OCI-M1 (cell line): ENCODE results near the gene CRYGN.

Source experiments
- DNase-seq: peaks from one replicate; lab custom pipeline; 2025; lab: John Stamatoyannopoulos, UW

Gene CRYGN

DNA sequence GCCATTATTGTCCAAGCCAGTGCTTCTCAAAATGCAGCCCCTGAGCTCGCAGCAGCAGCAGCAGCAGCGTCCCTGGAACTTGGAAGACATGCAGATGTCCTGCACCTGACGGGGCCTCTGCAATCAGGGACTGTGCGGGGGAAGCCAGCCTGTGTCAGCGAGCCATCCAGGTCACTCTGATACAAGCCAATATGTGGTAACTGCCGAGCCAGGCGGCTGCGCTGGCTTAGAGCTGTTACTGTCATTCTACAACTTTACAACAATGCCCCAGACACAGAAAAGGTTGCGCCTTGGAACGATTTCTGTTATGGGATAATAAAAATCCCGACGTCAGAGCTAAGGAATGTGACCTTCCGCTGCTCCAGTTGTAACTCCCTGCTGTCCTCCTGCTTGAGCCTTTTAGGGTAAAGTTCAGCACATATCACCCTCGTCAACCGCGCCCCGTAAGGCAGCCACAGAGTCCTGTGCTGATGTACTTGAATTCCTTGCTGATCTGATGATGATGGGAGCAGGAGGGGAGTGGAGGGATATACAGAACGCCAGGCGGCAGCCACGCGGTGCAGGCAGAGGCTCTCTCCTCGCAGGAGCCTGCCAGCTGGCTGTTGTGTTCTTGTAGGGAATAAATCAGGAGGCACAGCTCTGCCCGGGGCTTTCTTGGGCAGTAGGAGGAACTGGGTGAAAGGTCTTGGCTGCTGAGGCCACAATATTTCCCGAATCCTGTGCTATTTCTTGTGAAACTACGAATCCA is 20.0 kb upstream of the CRYGN start:
- DNase-seq: no peak

DNA sequence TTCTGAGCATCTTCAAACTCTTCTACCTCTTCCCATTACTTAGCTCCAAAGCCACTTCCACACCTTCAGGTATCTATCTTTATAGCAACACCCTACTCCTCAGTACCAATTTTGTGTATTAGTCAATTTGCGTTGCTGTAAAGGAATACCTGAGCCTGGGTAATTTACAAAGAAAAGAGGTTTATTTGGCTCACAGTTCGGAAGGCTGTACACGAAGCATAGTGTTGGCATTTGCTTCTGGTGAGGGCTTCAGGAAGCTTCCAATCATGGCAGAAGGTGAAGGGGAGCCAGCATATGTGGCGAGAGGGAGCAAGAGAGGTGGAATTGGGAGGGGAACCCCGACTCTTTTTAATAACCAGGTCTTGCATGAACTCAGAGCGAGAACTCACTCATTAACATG is 17.6 kb upstream of the CRYGN start:
- no peak for DNase-seq

DNA sequence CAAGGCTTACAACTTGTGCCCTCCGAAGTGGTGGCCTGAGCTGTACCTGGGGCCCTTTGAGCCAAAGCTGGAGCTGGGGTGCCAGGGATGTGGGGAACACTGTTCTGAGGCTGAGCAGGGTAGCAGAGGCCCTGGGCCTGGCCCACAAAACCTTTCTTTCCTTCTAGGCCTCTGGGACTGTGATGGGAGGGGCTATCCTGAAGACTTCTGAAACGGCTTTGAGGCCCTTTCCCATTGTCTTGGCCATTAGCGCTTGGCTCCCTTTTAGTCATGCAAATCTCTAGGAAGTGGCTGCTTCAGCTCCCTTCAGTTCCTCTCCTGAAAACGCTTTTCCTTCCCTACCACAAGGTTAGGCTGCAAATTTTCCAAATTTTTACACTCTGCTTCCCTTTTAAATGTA is 16.8 kb upstream of the CRYGN start:
- no peak for DNase-seq

DNA sequence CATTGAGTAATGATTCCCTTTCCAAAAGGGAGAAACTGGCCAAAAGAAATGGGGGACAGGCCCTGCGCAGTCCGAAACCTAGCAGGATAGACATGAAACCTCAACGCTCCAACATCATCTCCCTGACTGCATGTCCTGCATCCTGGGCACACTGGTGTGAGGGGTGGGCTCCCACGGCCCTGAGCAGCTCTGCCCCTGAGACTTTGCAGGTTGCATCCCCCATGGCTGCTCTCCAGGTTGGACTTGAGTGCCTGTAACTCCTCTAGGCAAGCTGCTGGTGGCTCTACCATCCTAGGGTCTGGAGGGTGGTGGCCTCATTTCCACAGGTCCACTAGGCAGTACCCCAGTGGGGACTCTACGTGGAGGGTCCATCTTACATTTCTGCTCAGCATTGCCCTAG is 16.3 kb upstream of the CRYGN start:
- DNase-seq: no peak

DNA sequence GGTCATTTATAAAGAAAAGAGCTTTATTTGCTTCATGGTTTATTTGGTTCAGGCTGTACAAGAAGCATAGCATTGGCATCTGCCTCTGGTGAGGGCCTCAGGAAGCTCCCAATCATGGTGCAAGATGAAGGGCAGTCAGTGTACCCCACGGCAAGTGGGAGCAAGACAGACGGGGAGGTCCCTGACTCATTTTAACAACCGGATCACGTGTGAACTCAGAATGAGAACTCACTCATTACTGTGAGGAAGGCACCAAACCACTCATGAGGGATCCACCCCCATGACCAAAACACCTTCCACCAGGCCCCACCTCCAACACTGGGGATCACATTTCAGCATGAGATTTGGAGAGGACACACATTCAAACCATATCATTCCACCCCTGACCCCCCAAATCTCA is 15.7 kb upstream of the CRYGN start:
- DNase-seq: no peak

DNA sequence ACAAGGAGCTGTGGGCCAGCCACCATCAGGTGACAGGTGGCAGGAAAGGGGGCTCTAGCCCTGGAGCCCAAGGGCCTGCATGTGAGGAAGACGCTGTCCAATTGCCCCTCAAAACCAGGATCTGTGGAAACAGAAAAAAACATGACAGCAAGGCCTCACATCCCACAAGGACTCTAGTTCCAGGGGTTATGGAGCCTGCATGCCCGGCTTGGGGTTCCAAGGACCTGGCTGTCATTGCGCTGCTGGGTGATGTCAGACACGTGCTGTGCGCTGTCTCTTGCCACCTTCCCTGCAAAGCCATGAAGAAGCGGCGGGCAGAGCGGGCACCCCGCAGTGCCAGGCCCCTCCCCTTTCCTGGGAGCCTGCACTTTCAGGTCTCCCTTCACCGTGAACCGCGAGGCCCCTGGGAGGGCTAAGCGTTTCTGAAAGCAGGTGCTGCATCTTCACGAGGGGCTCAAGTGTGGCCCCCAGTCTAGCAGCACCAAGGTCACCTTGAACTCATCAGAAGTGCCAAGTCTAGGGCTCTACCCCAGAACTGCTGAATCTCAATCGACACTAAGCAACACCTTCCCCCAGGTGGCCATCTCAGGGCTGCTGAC is 15.1 kb upstream of the CRYGN start:
- no peak for DNase-seq

DNA sequence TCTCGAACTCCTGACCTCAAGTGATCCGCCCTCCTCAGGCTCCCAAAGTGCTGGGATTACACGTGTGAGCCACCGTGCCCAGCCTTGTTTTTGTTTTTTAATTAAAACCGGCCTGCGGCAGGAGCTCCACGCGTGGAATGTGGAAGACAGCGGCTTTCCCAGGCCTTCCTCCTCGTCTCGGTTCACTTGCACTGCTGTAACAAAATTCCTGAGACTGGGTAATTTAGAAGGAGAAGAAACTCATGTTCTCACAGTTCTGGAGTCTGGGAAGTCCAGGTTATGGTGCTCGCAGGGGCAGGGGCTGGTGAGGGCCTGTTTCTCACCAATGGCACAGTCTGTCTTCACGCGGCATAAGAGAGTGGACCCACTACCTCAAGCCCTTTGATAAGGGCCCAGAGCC is 14.4 kb upstream of the CRYGN start:
- DNase-seq: no peak

DNA sequence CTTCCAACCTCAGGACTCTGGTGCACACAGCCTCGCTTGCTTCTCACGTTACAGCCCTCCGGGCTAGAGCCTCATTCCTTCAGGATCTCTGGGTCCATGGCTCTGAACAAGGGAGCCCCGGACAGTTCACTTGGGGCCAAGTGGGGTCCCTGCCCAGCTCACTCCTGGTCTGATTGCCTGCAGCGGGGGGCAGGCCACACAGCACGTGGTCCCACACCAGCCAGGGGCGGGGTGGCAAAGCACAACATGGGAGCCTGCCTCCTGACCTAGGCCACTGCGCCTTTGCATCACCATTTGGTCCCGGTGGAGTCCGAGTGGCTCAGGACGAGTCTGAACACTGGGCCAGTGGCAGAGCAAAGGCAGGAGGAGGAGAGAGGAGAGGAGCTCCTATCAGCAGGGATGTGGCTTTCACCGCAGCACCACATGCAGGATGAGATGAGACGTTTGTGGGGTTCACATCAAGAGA is 13.4 kb upstream of the CRYGN start:
- no peak for DNase-seq

DNA sequence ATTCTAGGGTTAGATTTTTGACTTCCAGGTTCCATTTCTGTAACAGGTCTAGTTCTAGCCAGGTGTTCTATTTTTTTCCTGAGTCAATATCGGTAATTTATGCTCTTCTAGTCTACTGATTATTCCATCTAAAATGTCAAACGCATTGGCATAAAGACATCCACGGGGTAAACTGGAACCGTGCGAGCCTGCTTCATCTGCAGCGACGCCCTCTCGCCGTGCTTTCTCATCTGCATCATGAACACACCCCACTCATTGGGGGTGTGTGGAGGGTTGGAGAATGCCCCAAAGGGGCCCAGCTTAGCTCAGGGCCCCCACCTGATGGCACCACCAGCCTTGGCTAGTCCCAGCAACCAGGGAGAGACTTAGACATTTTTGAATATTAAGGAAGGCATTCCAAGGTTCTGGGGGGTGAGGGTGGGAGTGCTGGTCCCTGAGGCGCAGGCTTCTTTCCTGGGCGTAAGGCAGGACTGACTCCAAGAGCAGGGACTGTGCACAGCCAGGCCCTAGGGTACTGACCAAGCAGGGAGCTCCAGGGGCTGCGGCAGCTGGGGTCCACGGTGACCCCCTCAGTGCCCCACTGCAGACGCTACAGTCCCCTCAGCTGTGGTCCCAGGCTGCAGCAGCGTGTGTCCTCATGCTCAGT is 12.9 kb upstream of the CRYGN start:
- DNase-seq: no peak

DNA sequence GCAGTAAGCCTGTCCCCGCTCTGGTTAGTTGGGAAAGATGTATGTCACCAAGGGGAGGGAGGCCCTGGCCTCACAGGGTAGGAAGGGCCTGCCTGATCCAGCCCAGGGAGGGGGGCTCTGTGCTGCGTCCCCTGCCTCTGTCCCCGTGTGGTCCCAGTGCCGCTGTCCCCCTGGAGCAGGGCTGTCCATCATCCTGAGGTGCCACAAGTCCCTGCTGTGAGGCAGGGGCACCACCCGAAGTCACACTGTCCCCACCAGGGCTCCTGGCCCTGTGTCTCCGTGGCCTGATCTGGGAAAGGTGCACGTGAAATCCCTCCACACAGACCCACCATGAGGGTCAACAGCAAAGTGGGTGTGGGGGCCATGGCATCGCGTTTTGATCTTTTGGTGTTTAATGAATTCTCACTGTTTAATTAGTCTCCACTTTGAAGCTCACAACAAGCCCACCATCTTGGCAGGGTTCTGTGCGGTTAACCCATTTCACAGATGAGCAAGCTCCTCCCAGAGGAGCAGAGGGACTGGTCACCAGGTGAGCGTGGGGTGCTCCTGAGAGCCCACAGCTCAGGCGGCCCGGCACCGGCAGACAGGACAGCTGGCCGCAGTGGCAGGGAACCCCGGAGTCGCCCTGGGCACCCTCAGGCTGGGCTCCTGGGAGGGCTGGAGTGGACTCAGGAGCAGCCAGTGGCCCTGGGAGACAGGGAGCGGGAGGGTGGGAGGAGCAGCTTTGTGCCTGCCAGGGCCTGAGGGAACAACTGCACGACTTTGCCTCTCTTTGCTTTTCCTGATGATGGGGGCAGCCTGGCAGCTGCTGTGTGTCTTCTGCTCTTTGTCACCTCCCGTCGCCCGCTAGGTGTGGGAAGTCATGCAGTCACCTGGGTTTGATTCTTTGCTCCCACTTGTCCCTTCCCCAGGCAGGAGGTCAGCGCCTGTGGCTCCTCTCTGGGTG is 12.0 kb upstream of the CRYGN start:
- DNase-seq: no peak

DNA sequence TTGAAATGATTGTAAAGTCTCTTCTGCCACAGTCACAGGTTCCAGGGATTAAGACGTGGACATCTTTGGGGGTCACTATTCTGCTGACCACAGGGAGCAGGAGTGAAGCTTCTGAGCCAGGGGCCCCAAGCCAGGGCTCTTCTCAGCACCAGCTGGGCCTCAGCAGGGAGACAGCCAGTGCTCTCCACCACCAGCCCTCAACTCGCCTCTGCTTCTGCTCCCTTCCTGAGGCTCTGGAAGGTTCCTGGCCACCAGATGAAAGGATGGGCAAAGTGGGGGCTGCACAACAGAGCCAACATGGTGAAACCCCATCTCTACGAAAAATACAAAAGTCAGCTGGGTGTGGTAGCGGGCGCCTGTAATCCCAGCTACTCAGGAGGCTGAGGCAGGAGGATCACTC is 11.2 kb upstream of the CRYGN start:
- no peak for DNase-seq

DNA sequence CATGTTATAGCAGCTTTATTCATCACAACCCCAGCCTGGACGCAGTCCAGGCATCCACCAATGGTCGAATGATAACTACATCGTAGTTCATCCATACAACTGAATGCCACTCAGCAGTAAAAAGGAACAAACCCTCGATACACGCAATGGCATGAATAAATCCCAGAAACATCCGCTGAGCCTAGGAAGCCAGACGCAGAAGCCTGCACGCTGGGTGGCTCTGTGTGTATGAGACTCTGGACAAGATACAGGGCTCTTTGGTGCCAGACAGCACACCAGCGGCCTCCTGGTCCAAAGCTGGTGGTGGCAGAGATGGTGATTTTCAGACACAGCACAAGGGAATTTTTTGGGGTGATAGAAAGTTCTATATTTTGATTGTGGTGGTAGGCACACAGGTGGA is 10.0 kb upstream of the CRYGN start:
- DNase-seq: no peak

DNA sequence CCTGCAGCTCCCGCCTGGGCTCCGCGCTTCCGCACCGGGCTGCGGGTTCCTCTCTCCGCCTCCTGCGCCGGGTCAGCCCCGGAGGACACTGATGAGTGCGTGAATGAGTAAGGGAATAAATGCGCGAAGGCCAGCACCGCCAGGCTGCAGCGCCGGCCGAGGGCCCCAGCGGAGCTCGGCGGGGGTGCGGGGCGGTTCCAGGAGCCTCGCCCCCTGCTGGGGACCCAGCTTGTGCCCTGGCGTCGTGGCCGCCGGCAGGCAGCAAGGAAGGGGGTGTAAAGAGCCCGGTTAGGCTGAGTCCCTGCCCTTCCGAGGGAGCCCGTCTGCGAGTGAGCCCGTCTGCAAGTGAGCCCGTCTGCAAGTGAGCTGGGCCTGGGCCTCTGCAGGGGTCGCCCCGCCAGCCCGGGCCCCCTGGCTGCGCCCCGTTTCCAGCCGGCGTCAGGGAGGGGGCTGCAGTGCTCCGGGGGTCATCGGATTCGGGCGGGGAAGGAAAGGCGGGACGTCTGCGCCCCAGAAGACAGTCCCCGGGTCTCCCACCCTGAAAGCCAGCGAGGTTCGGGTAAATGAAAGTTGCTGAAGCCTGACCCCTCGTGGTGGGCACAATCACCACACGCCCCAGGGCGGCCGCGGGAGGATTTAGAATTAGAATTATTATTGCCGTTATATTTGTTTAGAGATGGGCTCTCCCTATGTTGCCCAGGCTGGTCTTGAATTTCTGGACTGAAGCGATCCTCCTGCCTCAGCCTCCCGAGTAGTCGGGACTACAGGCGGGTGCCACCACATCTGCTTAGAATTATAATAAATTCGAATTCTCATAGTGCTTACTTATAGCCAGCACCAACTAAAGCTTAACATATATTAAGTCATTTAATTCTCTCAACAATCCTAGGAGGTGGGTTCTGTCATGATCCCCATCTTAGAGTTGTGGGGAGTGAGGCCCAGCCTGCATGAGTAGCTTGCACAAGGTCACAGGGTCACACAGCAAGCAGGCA is 8.6 kb upstream of the CRYGN start:
- peak; percentile 60 for DNase-seq

DNA sequence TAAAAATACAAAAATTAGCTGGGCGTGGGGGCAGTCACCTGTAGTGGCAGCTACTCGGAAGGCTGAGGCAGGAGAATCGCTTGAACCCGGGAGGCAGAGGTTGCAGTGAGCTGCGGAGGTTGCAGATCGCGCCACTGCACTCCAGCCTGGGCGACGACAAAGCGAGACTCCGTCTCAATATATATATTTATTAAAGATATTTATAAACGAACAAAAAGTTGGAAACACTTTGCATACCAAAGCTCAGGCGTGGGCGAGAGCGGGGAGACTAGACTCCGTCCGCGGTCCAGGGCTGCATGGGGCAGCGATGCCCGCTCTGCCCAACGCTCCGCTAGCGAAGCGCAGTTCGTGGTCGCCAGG is 7.9 kb upstream of the CRYGN start:
- DNase-seq: no peak

DNA sequence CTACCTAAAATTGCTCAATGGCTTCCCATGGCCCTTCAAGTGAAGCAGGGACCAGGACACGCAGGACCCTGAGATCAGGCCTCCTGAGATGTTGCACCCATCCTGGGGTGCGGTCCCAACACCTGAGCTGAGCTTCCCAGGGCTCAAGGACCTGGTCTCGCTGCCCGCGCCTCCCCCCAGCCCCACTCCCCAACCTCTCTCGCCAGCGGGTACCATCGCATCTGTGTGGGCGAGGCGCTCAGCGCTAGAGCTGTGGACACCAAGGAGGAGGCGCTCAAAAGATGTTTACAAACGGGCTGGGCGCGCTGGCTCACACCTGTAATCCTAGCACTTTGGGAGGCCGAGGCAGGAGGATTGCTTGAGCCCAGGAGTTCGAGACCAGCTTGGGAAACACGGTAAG is 7.4 kb upstream of the CRYGN start:
- DNase-seq: no peak

DNA sequence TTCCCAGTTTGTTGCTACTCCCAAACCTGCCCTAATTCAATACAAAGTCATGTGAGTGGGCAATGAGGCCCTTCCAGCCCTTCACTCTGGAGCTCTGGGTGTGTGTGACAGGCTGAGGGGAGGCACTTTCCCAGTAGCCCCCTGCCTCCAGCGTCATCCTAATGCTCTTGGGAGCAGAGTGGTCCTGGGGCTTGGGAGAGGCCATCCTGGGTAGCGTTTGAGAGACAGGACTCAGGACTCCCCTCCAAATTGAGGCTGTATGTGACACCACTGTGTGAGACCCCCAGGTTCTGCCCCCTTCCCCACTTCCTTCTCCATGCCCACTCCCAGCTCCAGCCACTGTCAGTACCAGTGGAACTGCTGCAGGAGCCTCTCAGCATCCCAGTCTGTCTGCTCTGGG is 6.5 kb upstream of the CRYGN start:
- DNase-seq: no peak

DNA sequence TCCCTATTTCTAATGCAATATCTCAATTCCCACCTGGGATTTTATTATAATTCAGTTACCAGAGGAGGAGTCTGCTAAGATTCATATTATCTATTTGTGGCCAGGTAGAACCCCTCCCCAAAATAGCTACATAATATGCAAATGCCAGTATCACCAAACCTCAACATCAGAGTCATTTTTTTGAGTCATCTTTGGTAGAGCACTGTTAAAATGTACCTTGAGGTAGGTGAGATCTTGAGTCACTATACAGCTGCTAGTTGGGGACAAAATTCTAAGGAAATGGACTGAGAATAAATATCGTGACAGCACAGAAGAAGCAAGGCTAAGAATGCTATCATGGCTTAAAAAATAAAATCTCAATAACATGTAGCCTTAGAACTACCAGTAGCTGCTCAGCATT is 4.7 kb upstream of the CRYGN start:
- DNase-seq: no peak

DNA sequence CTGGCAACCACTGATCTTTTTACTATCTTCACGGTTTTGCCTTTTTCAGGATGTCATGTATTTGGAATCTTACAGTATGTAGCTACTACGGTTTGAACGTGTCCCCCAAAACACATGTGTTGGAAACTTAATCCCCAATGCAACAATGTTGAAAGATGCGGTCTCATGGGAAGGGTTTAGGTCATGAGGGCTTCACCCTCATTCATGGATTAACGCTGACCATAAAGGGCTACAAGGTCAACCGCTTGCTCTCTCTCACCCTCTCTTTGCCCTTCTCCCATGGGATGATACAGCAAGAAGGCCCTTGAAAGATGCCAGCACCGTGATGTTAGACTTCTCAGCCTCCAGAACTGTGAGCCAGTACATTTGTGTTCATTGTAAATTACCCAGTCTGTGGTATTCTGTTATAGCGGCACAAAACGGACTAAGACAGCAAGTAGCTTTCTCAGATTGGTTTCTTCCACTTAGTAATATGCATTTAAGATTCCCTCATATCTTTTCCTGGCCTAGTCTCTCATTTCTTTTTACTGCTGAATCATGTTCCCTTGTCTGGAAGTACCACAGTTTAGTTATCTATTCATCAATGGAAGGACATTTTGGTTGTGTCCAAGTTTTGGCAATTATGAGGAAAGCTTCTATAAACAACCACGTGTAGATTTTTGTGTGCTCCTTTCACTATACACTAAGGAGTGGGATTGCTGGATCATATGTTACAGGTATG is 3.0 kb upstream of the CRYGN start:
- DNase-seq: no peak

DNA sequence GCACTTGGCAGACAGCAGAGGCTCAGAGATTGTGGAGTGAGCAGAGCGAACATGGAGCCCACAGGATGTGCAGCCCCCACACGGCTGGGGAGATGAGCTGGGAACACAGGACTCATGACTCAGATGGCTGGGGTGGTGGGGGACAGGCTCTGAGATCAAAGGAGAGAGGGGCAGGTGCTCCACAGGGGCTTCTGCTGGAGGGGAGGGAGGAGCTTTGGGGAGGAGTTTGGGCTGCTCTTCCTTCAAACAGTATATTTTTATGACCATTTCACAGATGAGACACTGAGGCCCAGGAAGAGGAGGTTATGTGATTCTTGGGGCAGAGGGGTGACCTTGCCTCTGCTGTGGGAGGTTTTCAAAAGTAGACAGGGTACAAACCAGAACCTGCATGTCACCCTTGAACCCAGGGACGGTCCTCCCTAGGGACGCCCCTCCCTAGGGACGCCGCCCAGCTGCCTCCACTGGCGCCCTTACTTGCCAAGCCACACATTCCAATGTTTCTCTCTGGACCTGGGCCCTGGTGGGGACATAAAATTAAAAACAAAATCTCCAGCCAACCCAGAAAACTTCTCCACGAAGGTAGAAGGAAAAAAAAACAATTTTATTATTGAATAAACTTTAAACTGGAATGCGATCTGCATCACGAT is 981 bp upstream of the CRYGN start:
- DNase-seq: no peak
